Measurements from ENCODE around the gene USP16.
A peak's percentile ranks its signal among the peaks of the same experiment; 100 is the strongest.

The USP16 gene

DNA sequence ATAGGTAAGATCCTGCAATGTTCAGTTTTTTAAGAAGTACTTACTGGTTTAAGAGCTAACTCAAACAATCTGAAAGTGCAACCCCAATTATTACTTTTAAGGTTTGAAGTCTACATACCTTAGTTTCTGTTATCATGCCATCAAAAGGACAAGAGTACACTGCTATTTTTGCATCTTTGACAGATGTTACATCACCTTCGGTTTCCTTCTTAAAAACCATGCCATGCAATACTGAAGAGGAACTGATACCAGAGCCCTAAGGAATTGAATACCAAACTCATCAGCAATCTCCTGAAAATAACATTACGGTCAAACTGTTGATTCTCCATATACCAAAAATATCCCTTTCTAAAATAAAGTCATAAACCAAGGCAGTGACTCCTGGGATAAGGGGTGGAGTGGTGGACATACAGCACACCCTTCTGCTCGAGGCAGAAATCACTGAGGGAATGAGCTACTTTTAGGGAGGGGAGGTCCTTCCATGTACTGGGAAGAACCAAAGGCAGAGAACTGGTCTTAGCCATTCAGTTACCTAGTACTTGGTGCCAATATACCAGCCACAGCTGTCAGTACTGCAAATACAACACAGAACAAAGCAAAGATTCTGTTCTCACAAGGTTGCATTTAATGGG is 40.5 kb downstream of the USP16 start:
- H3K9ac ChIP-seq (ENCODE audit: low read depth, low read length): no peak overlapping the region
- H3K4me1 ChIP-seq (ENCODE audit: insufficient read depth, low read length): no peaks in the 10 kb centered on the region
- no peak overlapping the region for H3K27ac ChIP-seq (ENCODE audit: low read length)
- peaks cover 41% of the 10 kb centered on the region for H3K79me2 ChIP-seq (ENCODE audit: insufficient read depth, low read length)
- ATAC-seq (ENCODE audit: insufficient read depth, low read depth) (no peak), DNase-seq (no peak)
- TF ChIP-seq, protein P1, sequence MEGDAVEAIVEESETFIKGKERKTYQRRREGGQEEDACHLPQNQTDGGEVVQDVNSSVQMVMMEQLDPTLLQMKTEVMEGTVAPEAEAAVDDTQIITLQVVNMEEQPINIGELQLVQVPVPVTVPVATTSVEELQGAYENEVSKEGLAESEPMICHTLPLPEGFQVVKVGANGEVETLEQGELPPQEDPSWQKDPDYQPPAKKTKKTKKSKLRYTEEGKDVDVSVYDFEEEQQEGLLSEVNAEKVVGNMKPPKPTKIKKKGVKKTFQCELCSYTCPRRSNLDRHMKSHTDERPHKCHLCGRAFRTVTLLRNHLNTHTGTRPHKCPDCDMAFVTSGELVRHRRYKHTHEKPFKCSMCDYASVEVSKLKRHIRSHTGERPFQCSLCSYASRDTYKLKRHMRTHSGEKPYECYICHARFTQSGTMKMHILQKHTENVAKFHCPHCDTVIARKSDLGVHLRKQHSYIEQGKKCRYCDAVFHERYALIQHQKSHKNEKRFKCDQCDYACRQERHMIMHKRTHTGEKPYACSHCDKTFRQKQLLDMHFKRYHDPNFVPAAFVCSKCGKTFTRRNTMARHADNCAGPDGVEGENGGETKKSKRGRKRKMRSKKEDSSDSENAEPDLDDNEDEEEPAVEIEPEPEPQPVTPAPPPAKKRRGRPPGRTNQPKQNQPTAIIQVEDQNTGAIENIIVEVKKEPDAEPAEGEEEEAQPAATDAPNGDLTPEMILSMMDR (IDR thresholded peaks at IDR 0.05; ENCODE audit: borderline replicate concordance, extremely low read depth, low read length, poor library complexity, severe bottlenecking): no peak
- no peak for TF ChIP-seq EZH2 (IDR thresholded peaks at IDR 0.05; ENCODE audit: borderline replicate concordance, low read depth, low read length, severe bottlenecking)
- peaks cover 98% of the 10 kb centered on the region for H3K36me3 ChIP-seq (ENCODE audit: insufficient read depth, low read length)
- H3K4me2 ChIP-seq (ENCODE audit: insufficient read depth, low read length): no peak overlapping the region
- peaks cover 2% of the 10 kb centered on the region; the same call in 1 of the 2 replicates for H4K20me1 ChIP-seq (ENCODE audit: insufficient read depth, low read length)
- H3K9me3 ChIP-seq (ENCODE audit: insufficient read depth, low read length, severe bottlenecking): no peaks in the 10 kb centered on the region
- H3K27me3 ChIP-seq (ENCODE audit: insufficient read depth, low read length, poor library complexity): no peaks in the 10 kb centered on the region
- no peak overlapping the region for H2AFZ ChIP-seq (ENCODE audit: low read depth, low read length)
- no peak overlapping the region for H3K4me3 ChIP-seq (ENCODE audit: low read depth in 1 of 2, low read length in 2 of 2)

DNA sequence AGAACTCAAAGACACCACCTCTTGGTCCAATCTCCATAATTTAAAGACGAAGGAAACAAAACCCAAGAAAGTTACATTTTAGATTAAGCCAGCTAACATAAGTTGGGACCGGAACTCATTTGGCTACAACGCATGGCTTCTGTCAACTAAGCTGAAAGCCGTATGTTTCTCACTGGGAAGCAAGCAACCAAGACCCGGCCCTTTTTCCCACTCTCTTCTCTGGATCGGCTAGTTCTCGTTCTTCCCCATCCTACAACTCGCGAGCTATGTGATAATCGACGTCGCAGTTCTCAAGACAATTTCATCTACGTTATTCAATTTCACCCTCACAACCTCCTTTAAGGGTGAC is 48.4 kb downstream of the USP16 start:
- Histone ChIP-seq H3K27ac (ENCODE audit: low read length) (peak overlapping the region; percentile 95), H3K4me3 (ENCODE audit: low read depth in 1 of 2, low read length in 2 of 2) (peak overlapping the region; percentile 55 to 81), H3K4me2 (ENCODE audit: insufficient read depth, low read length) (peak overlapping the region; percentile 65), H3K9ac (ENCODE audit: low read depth, low read length) (peak overlapping the region; percentile 93), H3K4me1 (ENCODE audit: insufficient read depth, low read length) (peaks cover 46% of the 10 kb centered on the region), H3K27me3 (ENCODE audit: insufficient read depth, low read length, poor library complexity) (no peaks in the 10 kb centered on the region), H2AFZ (ENCODE audit: low read depth, low read length) (peak overlapping the region; percentile 84), H3K79me2 (ENCODE audit: insufficient read depth, low read length) (peaks cover 54% of the 10 kb centered on the region), H4K20me1 (ENCODE audit: insufficient read depth, low read length) (peaks cover 31% of the 10 kb centered on the region), H3K9me3 (ENCODE audit: insufficient read depth, low read length, severe bottlenecking) (no peaks in the 10 kb centered on the region), H3K36me3 (ENCODE audit: insufficient read depth, low read length) (peaks cover 41% of the 10 kb centered on the region)
- DNase-seq: no peak
- TF ChIP-seq, protein P1 (IDR thresholded peaks at IDR 0.05; ENCODE audit: borderline replicate concordance, extremely low read depth, low read length, poor library complexity, severe bottlenecking): no peak
- TF ChIP-seq EZH2 (IDR thresholded peaks at IDR 0.05; ENCODE audit: borderline replicate concordance, low read depth, low read length, severe bottlenecking): no peak
- ATAC-seq (ENCODE audit: insufficient read depth, low read depth): no peak

DNA sequence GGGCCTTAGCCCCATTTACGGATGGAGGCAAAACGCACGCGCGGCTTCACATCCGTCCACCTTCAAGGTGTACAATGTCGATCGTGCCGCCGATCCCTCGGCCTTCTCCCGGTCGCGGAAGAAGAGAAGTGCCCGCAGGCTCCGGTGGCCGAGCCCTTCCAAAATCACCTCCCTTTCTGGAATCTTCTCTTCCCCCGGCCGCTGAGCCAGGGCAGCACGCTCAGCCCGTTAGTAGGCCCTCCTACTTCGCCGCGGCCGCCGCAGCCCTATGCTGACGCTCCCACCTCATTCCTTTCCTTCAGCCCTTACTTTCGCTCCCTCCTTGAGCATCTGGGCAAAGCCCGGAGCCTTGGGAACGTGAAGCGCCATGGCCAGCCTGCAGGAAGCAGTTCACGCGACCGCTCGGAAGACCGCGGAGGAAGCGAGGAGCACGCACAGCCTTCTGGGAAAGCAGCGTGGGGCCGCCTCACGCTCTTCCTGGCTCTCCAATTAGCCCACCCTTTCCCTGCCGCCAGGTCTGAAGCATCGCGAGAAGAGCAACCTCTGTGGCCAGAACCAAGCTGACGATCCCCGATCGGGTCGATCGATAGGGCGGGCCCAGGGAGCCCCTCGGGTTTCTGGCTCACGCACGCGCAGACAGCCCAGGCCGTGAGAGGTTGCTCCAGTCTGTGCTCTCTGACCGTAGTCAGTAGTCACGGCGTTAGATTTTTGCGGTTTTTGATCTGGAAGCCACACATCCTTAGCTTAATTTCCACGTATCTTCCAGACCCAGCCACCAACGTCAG is 48.9 kb downstream of the USP16 start, which contains the start of gene CCT8:
Gene CCT8, minus strand, starts transcription at position 427 of the 785 bp plus-strand sequence. Its CDS starts 58 bp downstream, at position 369.
- ATAC-seq (ENCODE audit: insufficient read depth, low read depth): peak; percentile 93
- Histone ChIP-seq H2AFZ (ENCODE audit: low read depth, low read length) (peak within 1 kb of the TSS; percentile 84), H3K4me2 (ENCODE audit: insufficient read depth, low read length) (peak within 1 kb of the TSS; percentile 70), H4K20me1 (ENCODE audit: insufficient read depth, low read length) (peaks cover 31% of the 10 kb centered on the region), H3K9me3 (ENCODE audit: insufficient read depth, low read length, severe bottlenecking) (no peaks in the 10 kb centered on the region), H3K27me3 (ENCODE audit: insufficient read depth, low read length, poor library complexity) (no peaks in the 10 kb centered on the region), H3K4me3 (ENCODE audit: low read depth in 1 of 2, low read length in 2 of 2) (peak within 1 kb of the TSS; percentile 55 to 81), H3K36me3 (ENCODE audit: insufficient read depth, low read length) (peaks cover 36% of the 10 kb centered on the region), H3K4me1 (ENCODE audit: insufficient read depth, low read length) (peaks cover 46% of the 10 kb centered on the region), H3K27ac (ENCODE audit: low read length) (peak within 1 kb of the TSS; percentile 95), H3K79me2 (ENCODE audit: insufficient read depth, low read length) (peaks cover 53% of the 10 kb centered on the region), H3K9ac (ENCODE audit: low read depth, low read length) (peak within 1 kb of the TSS; percentile 93)
- no peak for TF ChIP-seq EZH2 (IDR thresholded peaks at IDR 0.05; ENCODE audit: borderline replicate concordance, low read depth, low read length, severe bottlenecking)
- TF ChIP-seq, protein P1 (IDR thresholded peaks at IDR 0.05; ENCODE audit: borderline replicate concordance, extremely low read depth, low read length, poor library complexity, severe bottlenecking): no peak
- DNase-seq: peak; percentile 100

Data from DND-41 (cell line).